Left lung (tissue), 10 donors: Measurements from ENCODE around the gene EIF4G3. TPM values are rescaled to one million over a fixed set of nuclear protein-coding genes. Genes with fewer than 3 reads are reported as not detected.

Source experiments
- ATAC-seq: fragments of 200-7000 bp; cut with Tn5 transposase; one replicate; pipeline ENCODE4 v1.9.1; 2020; ENCODE audit warnings: moderate library complexity
- DNase-seq, 4 donors: peaks; one replicate each; pipeline ENCODE4 v3.0.0-alpha.2; 2013 to 2020
- H3K27ac ChIP-seq, 2 donors: fragments of 200-600 bp; sonication (generic) in 1 of 2; one replicate each; pipeline versions ENCODE4 v1.5.0 to v1.8.0; 2020 to 2021
- H3K27me3 ChIP-seq, 2 donors: fragments of 200-600 bp; sonication (generic) in 1 of 2; one replicate each; pipeline versions ENCODE4 v1.5.0 to v1.8.0; 2020 to 2021
- H3K36me3 ChIP-seq, 2 donors: fragments of 200-600 bp; sonication (generic) in 1 of 2; one replicate each; pipeline versions ENCODE4 v1.5.0 to v1.8.0; 2020 to 2021
- H3K4me1 ChIP-seq, 2 donors: fragments of 200-600 bp; one replicate each; pipeline ENCODE4 v1.8.0; 2021
- H3K4me3 ChIP-seq, 2 donors: fragments of 200-600 bp; sonication (generic) in 1 of 2; one replicate each; pipeline versions ENCODE4 v1.5.0 to v1.8.0; 2020 to 2021; ENCODE audit warnings: mild to moderate bottlenecking in 1 of 2
- H3K9me3 ChIP-seq, 2 donors: fragments of 200-600 bp; sonication (generic) in 1 of 2; one replicate each; pipeline versions ENCODE4 v1.5.0 to v1.8.0; 2020 to 2021
- intact Hi-C, 2 donors: fragments of 100-400 bp; cut with DNase I; formaldehyde crosslinking; loops; one replicate each; pipeline versions ENCODE4 v1.11.2 to v1.14.2; 2022
- microRNA-seq, 2 donors: library from miRNA; unstranded; fragments of <30 nt; microRNA quantifications; one replicate each; pipeline ENCODE4, GENCODE V29; 2019
- polyA plus RNA-seq, 6 donors: library from polyadenylated mRNA; unstranded; fragments of 120-200 nt; gene quantifications; one replicate each; pipeline ENCODE4 v1.2.1, GENCODE V29; 2013; ENCODE audit not compliant: insufficient read length in 6 of 6
- total RNA-seq, 2 donors: library from RNA; stranded (reverse); fragmentation: NEBNext Ultra II Directional; extraction: Animal tissue kit (Norgen Biotek cat#: 25700); gene quantifications; one replicate each; pipeline ENCODE4 v1.2.1, GENCODE V29; 2021
- TF ChIP-seq, protein P1 (sequence below), 2 donors: fragments of 200-600 bp; sonication (generic) in 1 of 2; IDR thresholded peaks; one replicate each; pipeline versions ENCODE4 v1.5.0 to v1.8.0; 2021; ENCODE audit warnings: antibody characterized with exemption in 2 of 2
- donor health status: DM: no; HTN: yes; CAD: no.
- donor health status: DM: no; HTN: no; CAD: no.

Gene EIF4G3
- total and polyA plus RNA-seq, 8 donors: 54.6 to 67.9 (median 61.7) TPM

DNA sequence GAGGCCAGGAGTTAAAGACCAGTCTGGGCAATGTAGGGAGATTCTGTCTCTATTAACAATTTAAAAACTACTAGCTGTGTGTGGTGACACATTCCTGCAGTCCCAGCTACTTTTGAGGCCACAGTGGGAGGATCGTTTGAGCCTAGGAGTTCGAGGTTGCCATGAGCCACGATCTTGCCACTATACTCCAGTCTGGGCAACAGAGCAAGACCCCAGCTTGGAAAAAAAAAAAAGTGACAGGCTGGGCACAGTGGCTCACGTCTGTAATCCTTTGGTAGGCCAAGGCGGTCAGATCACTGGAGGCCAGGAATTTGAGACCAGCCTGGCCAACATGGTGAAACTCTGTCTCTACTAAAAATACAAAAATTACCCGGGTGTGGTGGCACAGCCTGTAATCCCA is 416.4 kb downstream of the EIF4G3 start:
- TF ChIP-seq, protein P1, sequence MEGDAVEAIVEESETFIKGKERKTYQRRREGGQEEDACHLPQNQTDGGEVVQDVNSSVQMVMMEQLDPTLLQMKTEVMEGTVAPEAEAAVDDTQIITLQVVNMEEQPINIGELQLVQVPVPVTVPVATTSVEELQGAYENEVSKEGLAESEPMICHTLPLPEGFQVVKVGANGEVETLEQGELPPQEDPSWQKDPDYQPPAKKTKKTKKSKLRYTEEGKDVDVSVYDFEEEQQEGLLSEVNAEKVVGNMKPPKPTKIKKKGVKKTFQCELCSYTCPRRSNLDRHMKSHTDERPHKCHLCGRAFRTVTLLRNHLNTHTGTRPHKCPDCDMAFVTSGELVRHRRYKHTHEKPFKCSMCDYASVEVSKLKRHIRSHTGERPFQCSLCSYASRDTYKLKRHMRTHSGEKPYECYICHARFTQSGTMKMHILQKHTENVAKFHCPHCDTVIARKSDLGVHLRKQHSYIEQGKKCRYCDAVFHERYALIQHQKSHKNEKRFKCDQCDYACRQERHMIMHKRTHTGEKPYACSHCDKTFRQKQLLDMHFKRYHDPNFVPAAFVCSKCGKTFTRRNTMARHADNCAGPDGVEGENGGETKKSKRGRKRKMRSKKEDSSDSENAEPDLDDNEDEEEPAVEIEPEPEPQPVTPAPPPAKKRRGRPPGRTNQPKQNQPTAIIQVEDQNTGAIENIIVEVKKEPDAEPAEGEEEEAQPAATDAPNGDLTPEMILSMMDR (IDR thresholded peaks at IDR 0.05): no peak
- Histone ChIP-seq H3K27ac (no peak overlapping the region), H3K9me3 (no peaks in the 10 kb centered on the region), H3K27me3 (no peaks in the 10 kb centered on the region), H3K36me3 (peaks cover 0 to 100% of the 10 kb centered on the region in 2 donors), H3K4me3 (no peak overlapping the region), H3K4me1 (no peaks in the 10 kb centered on the region)
- no peak for ATAC-seq
- no peak for DNase-seq
- intact Hi-C loops: no loop called here

Small RNA genes within 50 kb of the gene (microRNA-seq; reads per million reads assigned to microRNA genes)
- gene MIR1256: 0.41 to 0.67 reads per million in 2 donors

Other genes with a start within 250 kb of the EIF4G3 start
- gene ECE1, start 113.6 kb upstream of the EIF4G3 start, total RNA-seq: 100 to 1,000 TPM in 1 of 2 donors, 10 to 100 TPM in 1; 91.7 to 107 TPM
- gene ECE1, start 113.6 kb upstream of the EIF4G3 start, polyA plus RNA-seq: 10 to 100 TPM; 76.7 to 91.7 (median 79.6) TPM